A549 treated with Mapracorat at 1 μM for 4 hours (cell line): Measurements from ENCODE around the gene HAPLN1. TPM values are rescaled to one million over a fixed set of nuclear protein-coding genes. Genes with fewer than 3 reads are reported as not detected.

Experiments
- total RNA-seq: library from RNA; stranded (reverse); fragments of 200-300 nt; extraction: Qiagen RNA extraction; gene quantifications from 5 replicates; pipeline ENCODE4 v1.2.3, GENCODE V29; 2022

The HAPLN1 gene
- total RNA-seq: not detected in 5 replicates

GRCh38 chr5:83720836-83721537 lies at the start of gene HAPLN1:
TSS of gene HAPLN1 (minus strand) at chr5:83720855. CDS start at chr5:83673523, 47,332 bp downstream.

Other genes with a start within 250 kb of the HAPLN1 start
- gene VCAN, start 249.1 kb downstream of the HAPLN1 start, total RNA-seq: 8.1 to 13.7 TPM (median 10.5 TPM) in 5 replicates